ENCODE measurements around the gene FSTL4. TPM values are rescaled to one million over a fixed set of nuclear protein-coding genes. Genes with fewer than 3 reads are reported as not detected.

FSTL4 gene
- total RNA-seq, 4 donors from 2014 or later = 0.27 TPM; not detected in 3

DNA sequence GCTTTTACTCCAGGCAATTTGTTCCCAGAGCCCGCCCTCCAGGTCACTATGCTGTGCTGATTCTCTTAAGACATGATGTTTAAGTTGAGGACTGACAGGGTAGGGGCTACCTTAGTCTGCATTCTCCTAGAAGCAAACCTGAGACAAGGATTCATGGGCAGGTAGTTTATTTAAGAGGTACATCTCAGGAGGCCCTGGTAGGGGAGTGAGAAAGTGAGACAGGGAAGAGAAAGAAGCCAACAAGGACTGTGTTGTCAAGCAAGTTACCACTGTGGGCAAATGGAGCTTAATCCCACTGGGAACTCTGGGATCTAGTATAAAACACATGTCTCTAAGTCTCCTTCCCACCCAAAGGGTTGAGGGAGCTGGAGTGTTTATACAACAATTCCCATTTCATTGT lies 43.6 kb upstream of the FSTL4 start:
- no peak for DNase-seq
- in situ Hi-C loops (cut with MboI; ENCODE audit: low pct_ligation_motif_present in 1 of 4, low pct_unique_long_range_greater_than_20kb in 1 of 4, low sequenced_read_pairs in 3 of 4) (no loop called here), intact Hi-C loops (cut with DNase I; ENCODE audit: low total_unique reads) (no loop called here)
- Histone ChIP-seq H3K27ac (no peak overlapping the region), H3K4me1 (no peaks in the 10 kb centered on the region), H3K4me3 (no peak overlapping the region), H3K27me3 (peaks cover 5% of the 10 kb centered on the region), H3K36me3 (no peaks in the 10 kb centered on the region), H3K9me3 (no peaks in the 10 kb centered on the region)
- 83 to 89% methylated on average over 1 of the region's 1 CpG for WGBS, 2 donors (ENCODE audit: low coverage in 1 of 2)
- no peak for TF ChIP-seq EP300 (IDR thresholded peaks at IDR 0.05; ENCODE audit: low read depth)
- no peak for TF ChIP-seq POLR2A (IDR thresholded peaks at IDR 0.05)
- TF ChIP-seq POLR2AphosphoS5 (IDR thresholded peaks at IDR 0.05) = no peak
- TF ChIP-seq, protein P1, sequence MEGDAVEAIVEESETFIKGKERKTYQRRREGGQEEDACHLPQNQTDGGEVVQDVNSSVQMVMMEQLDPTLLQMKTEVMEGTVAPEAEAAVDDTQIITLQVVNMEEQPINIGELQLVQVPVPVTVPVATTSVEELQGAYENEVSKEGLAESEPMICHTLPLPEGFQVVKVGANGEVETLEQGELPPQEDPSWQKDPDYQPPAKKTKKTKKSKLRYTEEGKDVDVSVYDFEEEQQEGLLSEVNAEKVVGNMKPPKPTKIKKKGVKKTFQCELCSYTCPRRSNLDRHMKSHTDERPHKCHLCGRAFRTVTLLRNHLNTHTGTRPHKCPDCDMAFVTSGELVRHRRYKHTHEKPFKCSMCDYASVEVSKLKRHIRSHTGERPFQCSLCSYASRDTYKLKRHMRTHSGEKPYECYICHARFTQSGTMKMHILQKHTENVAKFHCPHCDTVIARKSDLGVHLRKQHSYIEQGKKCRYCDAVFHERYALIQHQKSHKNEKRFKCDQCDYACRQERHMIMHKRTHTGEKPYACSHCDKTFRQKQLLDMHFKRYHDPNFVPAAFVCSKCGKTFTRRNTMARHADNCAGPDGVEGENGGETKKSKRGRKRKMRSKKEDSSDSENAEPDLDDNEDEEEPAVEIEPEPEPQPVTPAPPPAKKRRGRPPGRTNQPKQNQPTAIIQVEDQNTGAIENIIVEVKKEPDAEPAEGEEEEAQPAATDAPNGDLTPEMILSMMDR (IDR thresholded peaks at IDR 0.05) = no peak

DNA sequence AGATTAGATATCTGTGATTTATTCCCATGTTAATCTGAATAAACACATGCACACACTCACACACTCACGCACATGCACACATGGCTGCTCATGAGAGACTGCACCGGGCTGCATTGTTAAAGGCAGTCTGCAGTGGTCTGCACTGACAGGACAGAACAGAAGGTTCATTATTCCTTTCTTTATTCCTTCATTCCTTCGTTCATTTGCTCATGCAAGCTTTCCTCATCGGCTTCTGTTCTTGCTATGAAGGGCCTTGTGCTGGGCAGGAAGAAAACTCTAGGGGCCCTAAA lies 41.4 kb upstream of the FSTL4 start:
- no peak for DNase-seq
- Histone ChIP-seq H3K27ac (no peak overlapping the region), H3K27me3 (peaks cover 5% of the 10 kb centered on the region), H3K4me3 (no peak overlapping the region), H3K4me1 (no peaks in the 10 kb centered on the region), H3K36me3 (no peaks in the 10 kb centered on the region), H3K9me3 (no peaks in the 10 kb centered on the region)
- intact Hi-C loops (cut with DNase I; ENCODE audit: low total_unique reads) (no loop called here), in situ Hi-C loops (cut with MboI; ENCODE audit: low pct_ligation_motif_present in 1 of 4, low pct_unique_long_range_greater_than_20kb in 1 of 4, low sequenced_read_pairs in 3 of 4) (no loop called here)
- 54 to 100% methylated on average over 2 to 4 of the region's 4 CpGs for WGBS, 2 donors (ENCODE audit: low coverage in 1 of 2)
- TF ChIP-seq, protein P1 (IDR thresholded peaks at IDR 0.05) = no peak
- no peak for TF ChIP-seq POLR2A (IDR thresholded peaks at IDR 0.05)
- TF ChIP-seq POLR2AphosphoS5 (IDR thresholded peaks at IDR 0.05) = no peak
- no peak for TF ChIP-seq EP300 (IDR thresholded peaks at IDR 0.05; ENCODE audit: low read depth)

- Histone ChIP-seq H3K27ac (no peak overlapping the region), H3K4me3 (no peak overlapping the region), H3K9me3 (no peaks in the 10 kb centered on the region), H3K36me3 (no peaks in the 10 kb centered on the region), H3K27me3 (no peaks in the 10 kb centered on the region), H3K4me1 (no peaks in the 10 kb centered on the region)
- DNase-seq = no peak
- in situ Hi-C loops (cut with MboI; ENCODE audit: low pct_ligation_motif_present in 1 of 4, low pct_unique_long_range_greater_than_20kb in 1 of 4, low sequenced_read_pairs in 3 of 4) (no loop called here), intact Hi-C loops (cut with DNase I; ENCODE audit: low total_unique reads) (no loop called here)
- 60 to 80% methylated on average over 1 to 9 of the region's 9 CpGs for WGBS, 2 donors (ENCODE audit: low coverage in 1 of 2)
- TF ChIP-seq, protein P1 (IDR thresholded peaks at IDR 0.05) = no peak
- TF ChIP-seq POLR2AphosphoS5 (IDR thresholded peaks at IDR 0.05) (no peak), POLR2A (IDR thresholded peaks at IDR 0.05) (no peak), EP300 (IDR thresholded peaks at IDR 0.05; ENCODE audit: low read depth) (no peak)
Observed at GRCh38 chr5:133652951-133653759, 40.8 kb upstream of the FSTL4 start.

DNA sequence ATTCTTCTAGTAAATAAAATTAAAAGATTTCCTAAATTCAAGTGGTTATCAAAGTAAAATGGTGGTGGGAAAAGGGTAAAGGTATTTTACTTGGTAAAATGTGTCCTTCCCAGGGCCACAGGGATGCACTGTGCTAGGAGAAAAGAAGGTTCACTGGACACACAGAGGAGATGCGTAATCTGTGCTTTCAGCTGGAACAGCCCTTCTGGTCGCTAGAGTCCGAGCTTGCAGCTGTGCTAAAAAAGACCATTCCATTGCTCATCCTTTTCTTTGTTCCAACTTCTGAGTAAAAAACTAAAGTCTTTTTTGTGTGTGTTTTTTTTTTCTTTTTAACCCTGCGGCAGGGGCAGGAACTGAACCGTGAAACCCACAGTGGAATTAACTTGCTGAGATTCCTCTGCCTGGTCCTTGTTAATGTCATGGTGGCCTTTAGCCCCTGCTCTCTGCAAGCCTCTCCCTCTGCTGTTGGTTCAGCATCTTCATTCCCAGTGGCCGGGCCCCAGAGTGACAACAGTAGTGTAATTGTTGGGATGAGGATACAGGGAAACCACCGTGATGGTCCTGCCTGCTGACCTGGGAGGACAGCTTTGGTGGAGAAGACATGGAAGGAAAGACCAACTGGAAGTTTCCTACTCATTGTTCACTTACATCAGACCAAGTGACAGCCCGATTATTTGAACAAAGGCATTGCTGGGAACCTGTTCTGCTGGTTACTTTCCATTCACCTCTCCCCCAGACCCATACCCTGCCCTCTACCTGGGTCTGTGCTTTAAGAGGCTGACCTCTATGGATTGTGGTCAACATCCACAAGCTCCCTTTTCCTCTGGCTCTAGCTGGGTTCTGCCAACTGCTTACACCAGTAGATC lies 31.9 kb upstream of the FSTL4 start:
- no peaks in the 10 kb centered on the region for H3K4me1 ChIP-seq
- H3K4me3 ChIP-seq = no peak overlapping the region
- H3K36me3 ChIP-seq = no peaks in the 10 kb centered on the region
- in situ Hi-C loops (cut with MboI; ENCODE audit: low pct_ligation_motif_present in 1 of 4, low pct_unique_long_range_greater_than_20kb in 1 of 4, low sequenced_read_pairs in 3 of 4) = no loop called here
- no peaks in the 10 kb centered on the region for H3K9me3 ChIP-seq
- intact Hi-C loops (cut with DNase I; ENCODE audit: low total_unique reads) = no loop called here
- no peak for DNase-seq
- WGBS, 2 donors (ENCODE audit: low coverage in 1 of 2) = 77 to 86% methylated on average over 4 to 8 of the region's 8 CpGs
- peaks cover 5% of the 10 kb centered on the region for H3K27me3 ChIP-seq
- H3K27ac ChIP-seq = no peak overlapping the region
- TF ChIP-seq EP300 (IDR thresholded peaks at IDR 0.05; ENCODE audit: low read depth) = no peak
- no peak for TF ChIP-seq POLR2A (IDR thresholded peaks at IDR 0.05)
- no peak for TF ChIP-seq POLR2AphosphoS5 (IDR thresholded peaks at IDR 0.05)
- TF ChIP-seq, protein P1 (IDR thresholded peaks at IDR 0.05) = no peak

Measured in transverse colon (tissue), 4 donors.